Rectal smooth muscle tissue (tissue), 1 donor: ENCODE measurements around the gene QRFP.

ENCODE experiments used
- H3K27ac ChIP-seq: one replicate; pipeline ENCODE4 v1.7.0; 2013; ENCODE audit warnings: low read depth, low read length, inconsistent platforms
- H3K27me3 ChIP-seq: one replicate; pipeline ENCODE4 v1.7.0; 2013; ENCODE audit warnings: low read length; ENCODE audit not compliant: control insufficient read depth, insufficient read depth
- H3K36me3 ChIP-seq: one replicate; pipeline ENCODE4 v1.7.0; 2013; ENCODE audit warnings: low read length; ENCODE audit not compliant: control insufficient read depth, insufficient read depth
- H3K4me1 ChIP-seq: one replicate; pipeline ENCODE4 v1.7.0; 2013; ENCODE audit warnings: low read length; ENCODE audit not compliant: control insufficient read depth, insufficient read depth
- H3K4me3 ChIP-seq: one replicate; pipeline ENCODE4 v1.7.0; 2013; ENCODE audit warnings: low read length
- H3K9ac ChIP-seq: one replicate; pipeline ENCODE4 v1.7.0; 2013; ENCODE audit warnings: low read length

The QRFP gene

GRCh38 chr9:130930804-130931349, 34.3 kb upstream of the QRFP start:
- Histone ChIP-seq H3K9ac (no peak overlapping the region), H3K27ac (no peak overlapping the region), H3K27me3 (no peaks in the 10 kb centered on the region), H3K36me3 (no peaks in the 10 kb centered on the region), H3K4me3 (no peak overlapping the region), H3K4me1 (no peaks in the 10 kb centered on the region)

DNA sequence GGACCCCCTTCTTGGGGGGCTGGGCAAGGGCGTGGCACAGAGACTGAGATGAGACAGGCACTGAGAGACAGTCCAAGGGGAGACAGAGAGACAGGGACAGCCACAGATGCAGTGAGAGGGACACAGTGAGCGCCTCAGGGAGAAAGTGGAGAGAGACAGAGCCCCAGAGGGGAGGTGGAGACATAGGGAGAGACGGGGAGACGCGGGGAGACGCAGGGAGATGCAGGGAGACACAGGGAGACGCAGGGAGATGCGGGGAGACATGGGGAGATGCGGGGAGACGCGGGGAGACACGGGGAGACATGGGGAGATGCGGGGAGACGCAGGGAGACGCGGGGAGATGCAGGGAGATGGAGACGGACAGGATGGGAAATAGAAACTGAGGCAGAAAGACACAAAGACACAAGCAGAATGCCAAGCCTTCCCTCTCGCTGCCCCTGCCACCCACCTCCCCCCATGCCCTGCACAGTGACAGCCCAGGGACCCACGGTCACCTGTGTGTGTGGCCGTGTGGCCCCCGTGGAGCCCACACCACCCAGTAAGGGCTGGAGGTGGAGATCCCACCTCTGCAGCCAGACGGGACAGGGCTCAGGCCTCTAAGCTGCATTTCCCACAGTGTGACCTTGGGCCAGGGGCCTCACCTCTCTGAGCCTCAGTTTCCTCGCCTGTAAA, 33.7 kb upstream of the QRFP start:
- H3K27me3 ChIP-seq = no peaks in the 10 kb centered on the region

GRCh38 chr9:130929571-130930038, 33.0 kb upstream of the QRFP start:
- H3K4me3 ChIP-seq = no peak overlapping the region
- H3K27me3 ChIP-seq = no peaks in the 10 kb centered on the region
- no peak overlapping the region for H3K9ac ChIP-seq
- H3K4me1 ChIP-seq = no peaks in the 10 kb centered on the region
- no peaks in the 10 kb centered on the region for H3K36me3 ChIP-seq
- no peak overlapping the region for H3K27ac ChIP-seq

More for the DNA sequence above, 33.7 kb upstream of the QRFP start:
- H3K36me3 ChIP-seq = no peaks in the 10 kb centered on the region
- no peak overlapping the region for H3K4me3 ChIP-seq
- H3K9ac ChIP-seq = no peak overlapping the region
- no peaks in the 10 kb centered on the region for H3K4me1 ChIP-seq
- H3K27ac ChIP-seq = no peak overlapping the region

DNA sequence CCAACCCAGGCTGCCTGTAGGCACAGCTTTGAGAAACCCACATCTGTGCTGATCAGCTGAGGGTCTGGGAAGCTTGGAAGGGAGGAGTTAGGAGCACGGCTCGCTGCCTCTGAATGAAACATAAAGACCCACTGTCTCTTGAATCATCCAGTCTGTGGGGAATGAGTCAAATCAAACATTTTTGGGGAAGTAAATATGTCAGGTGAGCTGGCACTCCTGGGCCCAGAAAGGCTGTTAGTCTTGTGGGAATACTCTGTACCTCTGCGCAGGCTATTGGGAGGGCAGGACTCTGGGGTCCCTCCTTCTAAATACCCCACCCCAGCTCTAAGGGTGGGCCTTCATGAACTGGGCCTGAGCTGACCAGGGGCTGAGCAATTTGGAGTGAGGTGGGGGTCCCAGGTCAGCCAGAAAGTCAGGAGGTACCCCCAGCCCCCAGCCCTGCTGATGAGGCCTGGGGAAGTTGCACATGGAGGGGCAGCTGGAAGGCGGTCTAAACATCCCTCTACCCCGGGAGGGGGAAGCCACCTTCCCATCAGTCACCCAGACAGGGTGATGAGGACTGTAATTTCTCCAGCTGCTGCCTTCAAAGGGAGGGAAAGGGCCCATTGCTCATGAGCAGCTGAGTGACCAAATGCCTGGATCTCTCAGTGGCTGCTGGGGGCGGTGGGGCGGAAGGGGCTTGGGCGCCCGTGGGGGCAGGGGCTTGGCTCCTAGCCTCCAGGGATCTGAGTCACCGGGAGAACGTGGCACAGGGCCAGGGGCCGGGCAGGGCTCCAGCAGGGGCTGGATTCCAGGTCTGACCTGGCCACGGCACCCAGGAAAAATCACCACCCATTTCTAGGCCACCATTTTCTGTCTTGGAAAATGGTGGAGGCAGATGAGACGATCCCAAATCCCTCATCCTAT, 31.6 kb upstream of the QRFP start:
- H3K4me1 ChIP-seq = no peaks in the 10 kb centered on the region
- H3K36me3 ChIP-seq = no peaks in the 10 kb centered on the region
- H3K27ac ChIP-seq = no peak overlapping the region
- H3K4me3 ChIP-seq = no peak overlapping the region
- no peak overlapping the region for H3K9ac ChIP-seq
- H3K27me3 ChIP-seq = no peaks in the 10 kb centered on the region

DNA sequence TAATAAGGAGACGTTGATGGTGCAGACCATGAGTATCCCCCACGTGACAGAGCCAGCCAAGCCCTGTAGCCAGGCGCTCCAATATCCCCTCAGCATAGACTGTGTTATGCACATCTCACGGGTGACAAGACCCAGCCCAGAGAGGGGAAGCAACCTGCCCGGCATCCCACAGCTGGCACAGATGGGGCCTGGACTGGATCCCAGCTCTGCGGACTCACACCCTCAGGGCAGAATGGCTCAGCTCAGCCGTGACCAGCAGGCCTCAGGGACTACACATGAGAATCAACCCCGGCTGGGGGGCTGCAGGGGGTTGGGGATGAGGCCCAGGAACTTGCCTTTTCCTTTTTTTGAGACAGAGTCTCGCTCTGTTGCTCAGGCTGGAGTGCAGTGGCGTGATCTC, 30.7 kb upstream of the QRFP start:
- H3K27ac ChIP-seq = no peak overlapping the region
- H3K36me3 ChIP-seq = no peaks in the 10 kb centered on the region
- H3K9ac ChIP-seq = no peak overlapping the region
- no peak overlapping the region for H3K4me3 ChIP-seq
- no peaks in the 10 kb centered on the region for H3K4me1 ChIP-seq
- H3K27me3 ChIP-seq = no peaks in the 10 kb centered on the region

- no peak overlapping the region for H3K9ac ChIP-seq
- no peaks in the 10 kb centered on the region for H3K27me3 ChIP-seq
- H3K4me1 ChIP-seq = no peaks in the 10 kb centered on the region
- H3K27ac ChIP-seq = no peak overlapping the region
- no peak overlapping the region for H3K4me3 ChIP-seq
- no peaks in the 10 kb centered on the region for H3K36me3 ChIP-seq
These were observed 28.6 kb upstream of the QRFP start for GRCh38 chr9:130925050-130925678.

DNA sequence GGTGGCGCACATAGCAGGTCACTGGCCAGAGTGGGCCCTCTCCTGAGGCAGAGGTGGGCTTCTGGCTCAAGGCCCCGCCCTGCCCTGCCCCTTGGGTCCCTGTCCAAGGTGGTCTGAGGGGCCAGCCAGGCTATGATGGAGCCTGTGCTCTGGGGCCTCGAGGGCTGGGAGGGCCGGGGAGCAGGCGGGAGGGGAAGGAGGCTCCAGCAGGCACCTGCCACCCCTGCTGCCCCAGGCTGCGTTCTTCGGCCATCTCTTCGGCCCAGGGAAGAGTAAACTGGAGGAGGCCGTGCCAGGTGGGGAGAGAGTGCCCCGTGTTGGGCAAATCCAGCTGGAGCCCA, 27.8 kb upstream of the QRFP start:
- Histone ChIP-seq H3K4me3 (no peak overlapping the region), H3K27ac (no peak overlapping the region), H3K4me1 (no peaks in the 10 kb centered on the region), H3K27me3 (no peaks in the 10 kb centered on the region), H3K36me3 (no peaks in the 10 kb centered on the region), H3K9ac (no peak overlapping the region)

- Histone ChIP-seq H3K9ac (no peak overlapping the region), H3K4me3 (no peak overlapping the region), H3K27me3 (no peaks in the 10 kb centered on the region), H3K36me3 (no peaks in the 10 kb centered on the region), H3K4me1 (no peaks in the 10 kb centered on the region), H3K27ac (no peak overlapping the region)
These were observed 27.2 kb upstream of the QRFP start for GRCh38 chr9:130923611-130924447.

GRCh38 chr9:130922893-130923610, 26.4 kb upstream of the QRFP start:
- Histone ChIP-seq H3K27ac (no peak overlapping the region), H3K9ac (no peak overlapping the region), H3K4me3 (no peak overlapping the region), H3K4me1 (no peaks in the 10 kb centered on the region), H3K36me3 (no peaks in the 10 kb centered on the region), H3K27me3 (no peaks in the 10 kb centered on the region)

GRCh38 chr9:130921989-130922892, 25.6 kb upstream of the QRFP start:
- no peaks in the 10 kb centered on the region for H3K27me3 ChIP-seq
- no peaks in the 10 kb centered on the region for H3K4me1 ChIP-seq
- no peak overlapping the region for H3K4me3 ChIP-seq
- no peak overlapping the region for H3K27ac ChIP-seq
- no peaks in the 10 kb centered on the region for H3K36me3 ChIP-seq
- H3K9ac ChIP-seq = no peak overlapping the region
